Endothelial cell of umbilical vein (primary cell): ENCODE measurements around the gene ZNF808.

Experiments
- CTCF ChIP-seq, 2 donors: IDR thresholded peaks; 1 replicate in 1 of 2; 2 replicates in 1 of 2; pipeline ENCODE4 v1.5.1; 2011; ENCODE audit warnings: low read length in 2 of 2, mild to moderate bottlenecking in 2 of 2, moderate library complexity in 2 of 2, control low read depth in 1 of 2, inconsistent platforms in 1 of 2, low read depth in 1 of 2; ENCODE audit not compliant: insufficient read depth in 1 of 2; ENCODE audit errors: extremely low read depth in 1 of 2
- EZH2 ChIP-seq: IDR thresholded peaks from 2 replicates; pipeline ENCODE4 v1.6.1; 2012; ENCODE audit warnings: borderline replicate concordance, low read depth, mild to moderate bottlenecking, moderate library complexity, low read length, inconsistent platforms; ENCODE audit not compliant: severe bottlenecking
- MAX ChIP-seq: IDR thresholded peaks from 2 replicates; pipeline ENCODE4 v1.6.1; 2011; ENCODE audit not compliant: insufficient read depth, insufficient read length

DNA sequence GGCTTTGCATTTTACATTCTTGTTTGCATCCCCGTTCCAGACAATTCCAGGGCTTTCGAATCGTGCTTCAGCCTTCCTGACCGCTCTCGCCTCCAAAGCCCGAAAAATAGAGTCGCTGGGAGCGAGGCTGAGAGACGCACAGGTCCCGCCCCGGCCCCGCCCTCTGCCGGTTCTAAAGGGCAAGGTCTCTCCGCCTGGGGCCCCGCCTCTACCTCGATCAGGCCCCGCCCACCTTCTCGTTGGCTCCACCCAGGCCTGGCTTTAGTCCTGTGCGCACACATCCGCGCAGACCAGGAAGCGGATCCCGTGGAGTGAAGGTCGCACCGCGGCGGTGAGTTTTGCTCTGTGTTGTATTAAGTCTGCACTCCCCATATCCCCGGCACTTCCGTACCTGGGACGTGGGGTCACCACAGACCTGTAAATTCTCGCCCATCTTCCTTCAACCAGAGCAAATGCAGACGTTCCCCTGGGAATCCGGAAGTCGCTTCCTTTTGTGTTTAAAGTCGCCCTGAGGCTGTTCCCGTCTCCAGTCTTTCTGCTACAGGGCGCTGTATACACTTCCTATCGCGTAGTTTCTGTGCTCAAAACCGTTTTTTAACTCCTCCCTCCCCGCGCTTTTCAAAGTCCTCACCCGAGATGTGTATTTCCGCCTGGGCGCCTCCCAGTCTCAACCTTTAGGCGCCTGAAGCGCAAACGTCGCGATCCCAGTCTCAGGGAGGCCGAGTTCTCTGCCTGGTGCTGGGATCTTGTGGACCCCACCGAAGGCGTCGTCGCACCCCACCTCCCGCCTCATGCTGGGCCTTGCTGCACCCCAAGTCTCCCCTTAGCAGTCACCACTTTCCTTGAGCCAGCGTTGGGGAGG, 42.8 kb downstream of the ZNF808 start, which contains the start of gene ZNF701:
- TF ChIP-seq EZH2: no peak
- peak in 1 of 2 donors; percentile 18 for TF ChIP-seq CTCF (IDR thresholded peaks at IDR 0.05; ENCODE audit: extremely low read depth in 1 of 2, insufficient read depth in 1 of 2, low read depth in 1 of 2, low read length in 2 of 2)
- no peak for TF ChIP-seq MAX
